Loucy (cell line): ENCODE data around the gene PYGM.

Source experiments
- EZH2phosphoT487 ChIP-seq: fragments of 200-600 bp; IDR thresholded peaks from 2 replicates; pipeline ENCODE4 v1.6.1; 2018; ENCODE audit warnings: antibody characterized with exemption, mild to moderate bottlenecking, moderate library complexity, borderline replicate concordance
- TF ChIP-seq, protein P1 (sequence below): fragments of 200-600 bp; sonication (generic); conservative IDR thresholded peaks from 2 replicates; pipeline ENCODE4 v1.5.1; 2014; ENCODE audit warnings: mild to moderate bottlenecking, antibody characterized with exemption, low read length

DNA sequence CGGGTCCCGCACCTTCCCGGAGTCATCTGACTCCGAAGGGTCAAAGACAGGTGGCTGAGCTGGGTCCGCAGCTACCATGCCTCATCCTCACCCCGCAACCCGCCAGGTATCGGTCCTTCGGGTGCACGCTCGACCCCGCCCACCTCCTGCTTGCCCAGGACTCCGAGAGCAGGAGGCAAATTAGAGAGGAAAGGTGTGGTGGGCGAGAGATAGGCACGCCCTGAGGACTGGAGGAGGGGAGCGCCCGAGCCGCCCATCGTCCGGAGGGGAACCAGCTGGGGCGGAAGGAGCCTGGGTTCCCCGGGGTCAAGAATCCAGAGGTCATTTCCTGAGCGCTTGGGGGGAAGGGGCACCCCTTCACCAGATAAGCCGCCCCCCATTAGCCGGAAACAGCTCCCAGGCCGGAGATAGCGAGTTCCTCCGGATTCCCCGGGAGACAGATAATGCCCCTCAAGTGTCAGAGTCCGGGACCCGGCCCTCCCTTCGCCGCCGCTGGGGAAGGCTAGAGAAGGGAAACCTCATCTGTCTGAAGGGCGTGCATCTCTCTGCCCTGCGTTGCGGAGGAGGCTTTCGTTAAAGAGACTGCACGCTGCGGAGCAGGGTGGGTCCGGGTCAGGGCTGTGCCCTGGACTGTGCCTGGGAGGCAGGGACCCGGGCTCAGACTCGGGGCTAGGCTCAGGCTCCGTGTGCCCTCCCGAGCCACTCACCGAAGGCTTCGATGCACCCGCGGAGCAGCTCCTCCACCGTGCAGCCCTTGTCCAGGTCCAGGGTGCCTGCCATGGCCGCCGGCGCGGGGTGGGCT, 17.5 kb downstream of the PYGM start:
- TF ChIP-seq, protein P1, sequence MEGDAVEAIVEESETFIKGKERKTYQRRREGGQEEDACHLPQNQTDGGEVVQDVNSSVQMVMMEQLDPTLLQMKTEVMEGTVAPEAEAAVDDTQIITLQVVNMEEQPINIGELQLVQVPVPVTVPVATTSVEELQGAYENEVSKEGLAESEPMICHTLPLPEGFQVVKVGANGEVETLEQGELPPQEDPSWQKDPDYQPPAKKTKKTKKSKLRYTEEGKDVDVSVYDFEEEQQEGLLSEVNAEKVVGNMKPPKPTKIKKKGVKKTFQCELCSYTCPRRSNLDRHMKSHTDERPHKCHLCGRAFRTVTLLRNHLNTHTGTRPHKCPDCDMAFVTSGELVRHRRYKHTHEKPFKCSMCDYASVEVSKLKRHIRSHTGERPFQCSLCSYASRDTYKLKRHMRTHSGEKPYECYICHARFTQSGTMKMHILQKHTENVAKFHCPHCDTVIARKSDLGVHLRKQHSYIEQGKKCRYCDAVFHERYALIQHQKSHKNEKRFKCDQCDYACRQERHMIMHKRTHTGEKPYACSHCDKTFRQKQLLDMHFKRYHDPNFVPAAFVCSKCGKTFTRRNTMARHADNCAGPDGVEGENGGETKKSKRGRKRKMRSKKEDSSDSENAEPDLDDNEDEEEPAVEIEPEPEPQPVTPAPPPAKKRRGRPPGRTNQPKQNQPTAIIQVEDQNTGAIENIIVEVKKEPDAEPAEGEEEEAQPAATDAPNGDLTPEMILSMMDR, result no peak
- no peak for TF ChIP-seq EZH2phosphoT487
